Tibial nerve (tissue), 4 donors: ENCODE measurements around the gene USP25. TPM values are rescaled to one million over a fixed set of nuclear protein-coding genes. Genes with fewer than 3 reads are reported as not detected.

ENCODE experiments used
- DNase-seq, 2 donors: peaks; one replicate each; pipeline ENCODE4 v3.0.0-alpha.2; 2019; ENCODE audit warnings: low spot score in 2 of 2
- H3K27ac ChIP-seq, 4 donors: fragments of 200-600 bp; sonication (generic) in 3 of 4; one replicate each; pipeline ENCODE4 v1.5.1; 2017 to 2019; ENCODE audit warnings: mild to moderate bottlenecking in 1 of 4
- H3K27me3 ChIP-seq, 2 donors: fragments of 200-600 bp; sonication (generic) in 1 of 2; one replicate each; pipeline versions ENCODE4 v1.5.1 to v1.6.0; 2017 to 2019
- H3K36me3 ChIP-seq, 3 donors: fragments of 200-600 bp; sonication (generic); one replicate each; pipeline ENCODE4 v1.5.1; 2018 to 2019
- H3K4me1 ChIP-seq, 4 donors: fragments of 200-600 bp; sonication (generic) in 3 of 4; one replicate each; pipeline ENCODE4 v1.5.1; 2017 to 2019
- H3K4me3 ChIP-seq, 4 donors: fragments of 200-600 bp; sonication (generic) in 3 of 4; one replicate each; pipeline ENCODE4 v1.5.1; 2017 to 2019; ENCODE audit warnings: mild to moderate bottlenecking in 1 of 4, moderate library complexity in 1 of 4
- H3K9me3 ChIP-seq, 4 donors: fragments of 200-600 bp; sonication (generic) in 3 of 4; one replicate each; pipeline ENCODE4 v1.5.1; 2017 to 2019
- CTCF ChIP-seq, 5 experiments: fragments of 200-600 bp in 3 of 5; fragments of 450-650 bp in 2 of 5; sonication (generic) in 3 of 5; IDR thresholded peaks; one replicate each; pipeline ENCODE4 v1.5.1; 2016 to 2019; ENCODE audit warnings: antibody characterized with exemption in 5 of 5, mild to moderate bottlenecking in 3 of 5, moderate library complexity in 2 of 5
- EP300 ChIP-seq, 2 donors: sonication (generic); formaldehyde crosslinking; IDR thresholded peaks; one replicate each; pipeline ENCODE4 v1.6.1; 2017; ENCODE audit warnings: antibody characterized with exemption in 2 of 2, mild to moderate bottlenecking in 1 of 2
- POLR2A ChIP-seq, 2 donors: fragments of 450-650 bp; IDR thresholded peaks; one replicate each; pipeline ENCODE4 v1.6.1; 2017; ENCODE audit warnings: antibody characterized with exemption in 2 of 2, mild to moderate bottlenecking in 2 of 2, moderate library complexity in 2 of 2
- WGBS, 2 donors: methylation state at CpG; one replicate each; pipeline ENCODE4 v1.1.5; 2018; 5-methylcytosine and 5-hydroxymethylcytosine counted together
- total RNA-seq, 4 donors: library from RNA; depleted of rRNA; stranded (reverse); fragments of >200 nt; gene quantifications; one replicate each; pipeline ENCODE4 v1.1.0, GENCODE V29; 2016

The USP25 gene
- total RNA-seq, 4 donors from 2014 or later, result 59.6 to 79.8 (median 69.9) TPM

DNA sequence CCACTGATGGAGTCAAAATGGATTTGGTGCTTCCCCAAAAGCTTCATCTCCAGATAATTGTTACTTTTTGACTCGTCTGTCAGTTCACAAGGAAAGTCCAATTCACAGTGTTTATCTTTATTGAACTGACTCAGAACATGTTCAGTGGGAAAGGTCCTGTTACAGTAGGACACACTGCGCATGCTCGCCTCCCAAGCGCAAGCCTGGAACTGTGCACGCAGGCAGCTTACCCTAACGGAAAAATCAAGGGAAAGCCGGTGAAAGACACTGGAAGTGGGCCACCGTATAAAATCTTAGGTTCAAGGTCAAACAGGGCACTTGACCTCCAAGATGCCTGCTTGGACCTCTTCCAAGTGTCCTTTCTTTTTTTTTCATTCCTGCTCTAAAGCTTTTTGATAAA lies 174.6 kb downstream of the USP25 start:
- Histone ChIP-seq H3K36me3 (no peaks in the 10 kb centered on the region), H3K9me3 (peaks cover 0 to 48% (median 11%) of the 10 kb centered on the region in 4 donors), H3K27ac (no peak overlapping the region), H3K27me3 (no peaks in the 10 kb centered on the region), H3K4me1 (no peaks in the 10 kb centered on the region), H3K4me3 (no peak overlapping the region)
- TF ChIP-seq POLR2A (IDR thresholded peaks at IDR 0.05), result no peak
- TF ChIP-seq CTCF (IDR thresholded peaks at IDR 0.05), result no peak
- 78 to 84% methylated on average over 8 of the region's 8 CpGs for WGBS, 2 donors
- no peak for DNase-seq

DNA sequence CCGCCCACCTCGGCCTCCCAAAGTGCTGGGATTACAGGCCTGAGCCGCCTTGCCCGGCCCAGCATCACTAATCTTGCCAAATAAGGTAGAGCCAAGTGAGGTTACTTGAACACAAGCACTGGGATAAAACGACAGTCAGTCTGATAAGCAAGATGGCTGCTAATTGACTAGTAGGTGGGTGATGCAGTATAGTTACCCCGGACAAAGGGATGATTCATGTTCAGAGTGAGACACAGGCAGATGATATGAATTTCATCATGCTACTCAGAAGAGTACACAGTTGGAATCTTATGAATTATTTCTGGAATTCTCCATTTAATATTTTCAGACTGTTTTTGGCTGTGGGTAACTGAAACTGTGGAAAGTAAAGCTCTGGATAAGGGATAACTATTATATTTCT lies 178.4 kb downstream of the USP25 start:
- Histone ChIP-seq H3K36me3 (no peaks in the 10 kb centered on the region), H3K27ac (no peak overlapping the region), H3K9me3 (peaks cover 0 to 40% (median 0%) of the 10 kb centered on the region in 4 donors), H3K4me3 (no peak overlapping the region), H3K4me1 (no peaks in the 10 kb centered on the region), H3K27me3 (no peaks in the 10 kb centered on the region)
- no peak for TF ChIP-seq POLR2A (IDR thresholded peaks at IDR 0.05)
- TF ChIP-seq EP300 (IDR thresholded peaks at IDR 0.05), result no peak
- no peak for TF ChIP-seq CTCF (IDR thresholded peaks at IDR 0.05)
- no peak for DNase-seq
- 83 to 87% methylated on average over 6 of the region's 6 CpGs for whole genome bisulfite sequencing, 2 donors

- Histone ChIP-seq H3K4me3 (no peak overlapping the region), H3K27me3 (no peaks in the 10 kb centered on the region), H3K36me3 (no peaks in the 10 kb centered on the region), H3K4me1 (peaks cover 0 to 11% (median 0%) of the 10 kb centered on the region in 4 donors), H3K27ac (peak overlapping the region in 1 of 4 donors; percentile 20), H3K9me3 (no peaks in the 10 kb centered on the region)
- 51 to 56% methylated on average over 2 of the region's 2 CpGs for WGBS, 2 donors
- no peak for DNase-seq
- TF ChIP-seq POLR2A (IDR thresholded peaks at IDR 0.05) (no peak), EP300 (IDR thresholded peaks at IDR 0.05) (no peak), CTCF (IDR thresholded peaks at IDR 0.05) (no peak)
Measured at GRCh38 chr21:15928196-15928595, 198.4 kb downstream of the USP25 start.

- Histone ChIP-seq H3K9me3 (no peaks in the 10 kb centered on the region), H3K36me3 (no peaks in the 10 kb centered on the region), H3K27ac (peak overlapping the region in 1 of 4 donors; percentile 20), H3K27me3 (no peaks in the 10 kb centered on the region), H3K4me3 (no peak overlapping the region), H3K4me1 (peaks cover 0 to 11% (median 0%) of the 10 kb centered on the region in 4 donors)
- TF ChIP-seq EP300 (IDR thresholded peaks at IDR 0.05) (no peak), CTCF (IDR thresholded peaks at IDR 0.05) (no peak), POLR2A (IDR thresholded peaks at IDR 0.05) (no peak)
- DNase-seq, result no peak
- 20% methylated on average over 4 of the region's 4 CpGs for WGBS, 2 donors
Measured at GRCh38 chr21:15928686-15929425, 199.1 kb downstream of the USP25 start.

DNA sequence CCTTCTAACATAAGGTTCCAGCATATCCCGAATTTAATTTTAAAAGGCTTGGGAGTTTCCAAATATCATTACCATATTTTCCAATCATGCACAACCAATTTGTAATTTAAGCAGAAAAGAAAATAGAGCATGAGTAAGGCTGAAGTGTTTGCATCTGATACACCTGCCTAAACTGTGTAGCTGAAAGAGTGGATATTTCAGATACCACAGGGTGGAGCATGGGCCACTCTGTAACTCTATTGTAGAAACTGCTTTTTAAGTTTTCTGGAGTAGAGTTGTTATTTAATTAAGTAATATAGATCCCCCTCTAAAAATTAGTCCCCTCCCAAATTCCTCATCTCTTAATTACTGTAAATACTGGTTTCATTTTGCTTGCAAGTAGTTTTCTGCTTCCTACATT lies 199.8 kb downstream of the USP25 start:
- TF ChIP-seq CTCF (IDR thresholded peaks at IDR 0.05) (no peak), POLR2A (IDR thresholded peaks at IDR 0.05) (no peak), EP300 (IDR thresholded peaks at IDR 0.05) (no peak)
- Histone ChIP-seq H3K9me3 (no peaks in the 10 kb centered on the region), H3K36me3 (no peaks in the 10 kb centered on the region), H3K27ac (peak overlapping the region in 1 of 4 donors; percentile 1), H3K27me3 (no peaks in the 10 kb centered on the region), H3K4me3 (no peak overlapping the region), H3K4me1 (peaks cover 0 to 11% (median 0%) of the 10 kb centered on the region in 4 donors)
- WGBS, 2 donors, result 69 to 70% methylated on average over 1 of the region's 1 CpG
- no peak for DNase-seq
